ENCODE results near the gene EIF6.

The EIF6 gene

GRCh38 chr20:35293303-35294292, 9.0 kb upstream of the EIF6 start:
- DNase-seq (ENCODE audit: low spot score), result no peak

GRCh38 chr20:35292504-35293285, 8.1 kb upstream of the EIF6 start:
- DNase-seq (ENCODE audit: low spot score), result no peak

GRCh38 chr20:35291654-35292503, 7.3 kb upstream of the EIF6 start, which contains the start of gene FAM83C:
Gene FAM83C (minus strand): TSS chr20:35292425. CDS start chr20:35292304, 121 bp downstream.
- DNase-seq (ENCODE audit: low spot score), result no peak

DNA sequence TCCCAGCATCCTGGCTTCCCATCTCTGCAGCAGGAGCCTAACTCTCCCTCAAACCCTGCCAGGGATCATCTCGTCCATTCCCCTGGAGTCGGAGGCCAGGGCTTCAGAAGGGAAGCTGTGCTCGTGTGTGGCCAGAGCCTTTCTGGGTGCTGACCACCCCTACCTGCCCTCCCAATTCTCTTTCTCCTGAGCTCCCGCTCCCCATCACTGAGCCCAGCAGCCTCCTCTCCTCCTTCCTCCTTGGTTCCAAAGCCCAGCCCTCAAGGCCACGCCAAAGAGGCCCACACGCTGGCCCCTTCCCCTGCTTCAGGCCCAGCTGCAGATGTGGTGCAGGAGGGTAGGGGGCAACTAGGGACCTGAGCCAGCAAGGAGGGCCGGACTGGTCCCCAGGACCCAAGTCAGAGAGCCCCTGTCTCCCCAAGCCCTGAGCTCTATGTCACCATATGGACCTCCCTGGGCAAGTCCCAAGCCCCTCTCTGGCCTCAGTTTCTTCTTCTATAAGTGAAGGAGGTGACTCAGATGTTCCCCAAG, 6.4 kb upstream of the EIF6 start:
- no peak for DNase-seq (ENCODE audit: low spot score)

- no peak for DNase-seq (ENCODE audit: low spot score)
Measured at GRCh38 chr20:35290186-35290886, 5.8 kb upstream of the EIF6 start.

GRCh38 chr20:35288325-35289060, 3.9 kb upstream of the EIF6 start:
- no peak for DNase-seq (ENCODE audit: low spot score)

DNA sequence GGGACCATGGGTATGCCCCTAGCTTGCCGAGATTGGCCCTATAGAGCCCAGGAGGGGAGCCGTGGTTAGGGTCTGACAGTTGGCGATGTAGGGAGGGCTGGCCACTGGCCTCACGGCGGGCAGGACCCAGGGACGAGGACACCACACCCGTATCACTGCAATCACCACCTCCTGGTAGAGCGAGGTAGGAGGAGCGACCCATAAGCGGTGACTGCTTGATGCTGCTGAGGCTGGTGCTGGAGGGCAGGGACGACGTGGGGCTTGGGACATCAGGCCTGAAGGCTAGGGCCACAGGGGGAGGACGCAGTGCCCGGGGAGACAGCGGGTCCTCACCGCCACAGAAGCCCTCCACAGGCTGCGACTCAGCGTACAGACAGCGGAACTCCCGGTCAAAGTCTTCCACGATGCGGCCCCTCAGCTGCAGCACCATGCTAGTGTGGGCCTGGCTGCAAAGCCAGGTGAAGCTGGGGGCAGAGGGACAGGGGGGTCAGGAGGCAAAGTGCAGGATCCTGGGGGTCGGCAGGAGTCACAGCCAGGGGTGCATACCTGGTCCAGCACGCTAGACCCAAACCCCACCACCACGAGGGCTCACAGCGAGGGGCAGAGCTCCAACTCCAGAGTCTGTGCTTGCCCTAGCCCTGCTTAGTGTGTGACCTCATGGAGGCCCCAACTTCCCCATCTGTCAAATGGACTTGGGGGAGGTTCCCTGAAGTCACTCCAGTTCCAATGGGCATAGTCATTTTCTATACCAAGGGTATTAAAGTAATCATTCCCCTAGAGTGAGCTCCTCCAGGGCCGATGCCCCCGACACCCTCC, 3.1 kb upstream of the EIF6 start:
- no peak for DNase-seq (ENCODE audit: low spot score)

GRCh38 chr20:35286899-35287508, 2.4 kb upstream of the EIF6 start:
- no peak for DNase-seq (ENCODE audit: low spot score)

DNA sequence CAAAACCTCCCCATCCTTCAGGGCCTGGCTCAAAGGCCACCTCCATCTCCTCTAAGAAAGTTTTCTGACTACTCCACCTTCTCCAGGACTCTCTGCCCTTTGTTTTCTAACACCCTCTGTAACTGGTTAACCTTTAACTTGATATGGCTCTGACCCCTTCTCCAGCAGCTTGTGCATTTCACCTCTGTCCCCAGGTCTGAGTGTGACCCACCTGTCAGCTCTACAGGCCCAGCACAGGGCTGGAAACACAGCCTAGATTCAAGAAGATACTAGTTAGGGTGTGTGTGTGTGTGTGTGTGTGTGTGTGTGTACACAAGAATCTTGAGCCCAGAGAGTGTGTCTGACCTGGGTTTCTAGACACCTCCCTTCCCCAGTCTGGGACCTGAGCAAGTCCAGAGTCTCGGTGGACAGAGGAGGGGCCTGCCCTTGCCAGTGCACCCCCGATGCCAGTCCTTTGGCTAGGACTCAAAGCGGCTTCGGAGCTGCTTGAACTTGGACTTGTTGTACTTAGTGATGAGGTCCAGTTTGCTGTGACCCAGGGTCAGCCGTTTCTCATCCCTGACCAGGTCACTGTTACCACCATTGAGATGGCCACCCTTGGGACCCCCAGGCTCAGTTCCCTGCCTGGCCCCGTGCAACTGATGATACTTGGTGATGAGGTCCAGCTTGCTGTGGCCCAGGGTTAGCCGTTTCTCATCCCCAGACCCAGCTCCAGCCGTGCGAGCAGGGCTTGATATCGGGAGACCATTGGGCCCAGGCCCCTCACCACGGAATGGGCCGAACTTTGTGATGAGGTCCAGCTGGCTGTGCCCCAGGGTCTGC, 1.7 kb upstream of the EIF6 start:
- no peak for DNase-seq (ENCODE audit: low spot score)

DNA sequence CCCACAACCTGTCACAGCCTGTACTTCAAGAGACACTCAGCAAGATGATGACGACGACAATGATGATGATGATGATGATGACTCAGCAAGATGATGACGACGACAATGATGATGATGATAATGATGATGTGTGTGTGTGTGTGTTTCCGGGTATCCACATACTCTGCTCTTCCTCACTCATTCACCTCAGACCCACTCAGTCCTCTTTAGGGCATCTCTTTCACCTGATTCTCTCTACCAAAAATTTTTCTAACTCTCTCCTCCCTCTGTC, 1.2 kb upstream of the EIF6 start:
- DNase-seq (ENCODE audit: low spot score), result no peak

DNA sequence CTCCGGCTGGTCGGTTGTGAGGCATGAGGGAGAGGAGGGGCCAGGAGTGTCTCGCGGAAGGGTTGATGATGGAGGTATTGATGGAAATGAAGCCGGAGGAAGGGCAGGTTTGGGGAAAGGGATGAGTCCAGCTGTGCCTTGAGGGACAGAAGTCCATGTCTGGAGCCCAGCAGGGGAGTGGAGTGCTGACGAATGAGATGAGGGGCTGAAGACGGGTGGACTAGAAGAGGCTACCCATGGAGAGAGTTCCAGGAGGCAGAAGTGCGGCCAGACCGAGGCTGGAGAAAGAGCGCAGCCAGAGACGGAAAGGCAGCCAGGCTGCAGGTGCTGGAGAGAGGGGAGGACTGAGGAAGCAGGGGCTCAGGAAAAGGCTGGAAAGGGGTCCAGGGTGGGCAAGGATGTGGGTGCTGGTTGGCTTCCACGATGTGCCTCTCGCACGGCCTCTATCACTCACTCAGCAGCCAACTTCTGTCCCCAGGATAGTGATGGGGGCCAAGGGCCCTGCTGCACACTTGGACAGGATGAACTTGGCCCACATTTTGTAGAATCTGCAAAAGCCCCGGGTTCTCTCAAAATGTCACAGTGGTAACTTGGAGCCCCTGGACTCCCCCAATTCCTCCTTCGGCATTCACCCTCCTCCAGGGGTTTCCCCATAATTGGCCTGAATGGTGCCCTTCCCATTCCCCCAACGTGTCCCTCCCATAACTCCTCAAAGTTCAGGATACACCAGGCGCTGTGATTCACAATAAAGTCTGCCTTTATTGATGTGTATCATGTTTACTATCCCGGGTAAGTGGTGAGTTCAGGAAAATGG, 627 bp upstream of the EIF6 start:
- DNase-seq (ENCODE audit: low spot score), result no peak

GRCh38 chr20:35283441-35284266, 918 bp downstream of the EIF6 start:
- no peak for DNase-seq (ENCODE audit: low spot score)

GRCh38 chr20:35281506-35282101, 3.0 kb downstream of the EIF6 start:
- no peak for DNase-seq (ENCODE audit: low spot score)

DNA sequence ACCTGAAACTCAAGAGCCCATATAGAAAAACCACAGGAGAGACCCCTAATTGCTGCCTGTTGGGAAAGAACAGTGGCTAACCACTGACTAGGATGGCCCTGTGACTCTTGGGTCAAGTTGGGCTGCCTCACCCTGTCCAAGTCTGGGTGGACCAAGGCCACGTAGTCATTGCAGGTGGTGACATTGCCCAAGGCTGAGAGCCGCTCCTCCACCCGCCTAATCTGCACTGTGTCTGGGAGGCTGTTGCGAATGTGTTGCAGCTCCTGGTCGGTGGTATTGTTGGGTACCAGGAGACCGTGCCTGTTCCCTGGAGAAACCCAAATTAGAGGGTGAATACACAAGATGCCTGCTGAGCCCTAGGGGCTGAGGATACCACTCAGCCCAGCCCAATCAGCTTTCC, 4.0 kb downstream of the EIF6 start:
- DNase-seq (ENCODE audit: low spot score), result no peak

- DNase-seq (ENCODE audit: low spot score), result no peak
Measured at GRCh38 chr20:35279533-35280174, 4.9 kb downstream of the EIF6 start.

DNA sequence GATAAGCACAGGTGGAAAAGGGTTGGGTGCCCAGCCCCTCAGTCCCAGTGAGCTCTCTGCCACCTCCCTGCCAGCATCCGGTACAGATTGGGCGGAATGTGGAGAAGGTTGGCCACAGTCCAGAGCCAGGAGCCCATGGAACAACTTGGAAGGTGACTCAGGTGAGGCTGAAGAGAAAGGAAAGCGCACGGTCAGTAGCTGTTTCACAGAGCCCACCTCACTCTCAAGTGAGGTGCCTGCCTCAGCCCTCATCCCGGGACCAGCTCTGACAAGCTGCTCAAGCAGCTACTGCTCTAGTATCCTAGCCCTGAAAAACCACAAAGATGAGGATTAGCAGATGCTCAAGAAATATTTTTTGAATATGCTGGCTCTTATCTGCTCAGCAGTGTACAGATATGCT, 5.5 kb downstream of the EIF6 start:
- DNase-seq (ENCODE audit: low spot score), result no peak

Data from globus pallidus (tissue), 1 donor.